GM13977 (cell line): ENCODE data around the gene PSMD5.

Experiments used
- DNase-seq: peaks from one replicate; pipeline ENCODE4 v3.0.0; 2012; ENCODE audit warnings: low spot score
- CTCF ChIP-seq: IDR thresholded peaks from 2 replicates; pipeline ENCODE4 v1.5.1; 2012; ENCODE audit warnings: mild to moderate bottlenecking, control low read depth; ENCODE audit not compliant: insufficient read depth; ENCODE audit errors: extremely low read depth, missing control alignments
- in situ Hi-C: fragments of 300-500 bp; cut with MboI; formaldehyde crosslinking; loops from one replicate; pipeline ENCODE4 v1.12.0; 2022; ENCODE audit warnings: low sequenced_read_pairs, low pct_unique_long_range_greater_than_20kb, mixed read lengths, inconsistent platforms; ENCODE audit not compliant: unreplicated experiment

Gene PSMD5

GRCh38 chr9:120839146-120839545 lies 3.6 kb downstream of the PSMD5 start:
- DNase-seq = no peak
- TF ChIP-seq CTCF = no peak
- in situ Hi-C loops = no loop called here

DNA sequence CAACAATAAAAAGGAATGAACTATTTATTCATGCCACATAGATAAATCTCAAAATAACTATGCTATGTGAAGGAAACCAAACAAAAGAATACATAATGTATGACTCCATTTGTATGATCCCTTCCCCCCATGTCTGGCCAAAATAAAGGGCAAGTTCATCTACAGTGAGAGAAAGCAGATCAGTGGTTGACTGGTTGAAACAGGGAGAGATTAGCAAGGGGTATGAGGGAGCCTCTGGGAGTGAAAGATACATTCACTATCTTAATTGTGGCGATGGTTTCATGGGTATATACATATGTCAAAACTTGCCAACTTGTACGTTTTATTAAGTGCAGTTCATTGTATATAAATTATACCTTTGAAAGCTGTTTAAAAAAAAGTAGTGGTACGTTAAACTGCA lies 4.8 kb downstream of the PSMD5 start:
- no peak for TF ChIP-seq CTCF
- no peak for DNase-seq
- in situ Hi-C loops = no loop called here

- no peak for TF ChIP-seq CTCF
- no peak for DNase-seq
- in situ Hi-C loops = no loop called here
Measured at GRCh38 chr9:120833325-120833724, 9.4 kb downstream of the PSMD5 start.

GRCh38 chr9:120832807-120833206 lies 9.9 kb downstream of the PSMD5 start:
- TF ChIP-seq CTCF = no peak
- no peak for DNase-seq
- in situ Hi-C loops = no loop called here

- no peak for DNase-seq
- in situ Hi-C loops = no loop called here
- no peak for TF ChIP-seq CTCF
Measured at GRCh38 chr9:120830865-120831264, 11.9 kb downstream of the PSMD5 start.

GRCh38 chr9:120830151-120830550 lies 12.6 kb downstream of the PSMD5 start:
- in situ Hi-C loops = no loop called here
- no peak for TF ChIP-seq CTCF
- no peak for DNase-seq

DNA sequence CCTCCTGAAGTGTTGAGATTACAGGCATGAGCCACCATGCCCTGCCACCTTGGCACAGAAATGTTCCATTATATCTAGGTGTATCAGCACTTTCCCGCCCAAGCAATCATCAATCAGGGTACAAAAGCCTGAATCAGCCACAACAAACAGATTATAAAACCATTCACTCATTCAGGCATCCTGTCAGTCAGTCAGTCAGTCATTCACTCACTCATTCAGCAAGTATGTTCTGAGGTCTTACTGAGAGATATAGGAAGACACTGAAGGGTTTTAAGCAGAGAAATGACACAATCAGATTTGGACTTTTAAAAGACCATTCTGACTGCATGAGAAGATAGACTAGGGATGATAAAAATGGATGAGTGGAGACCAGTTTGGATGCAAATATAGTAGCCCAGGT lies 13.1 kb downstream of the PSMD5 start:
- no peak for TF ChIP-seq CTCF
- no peak for DNase-seq
- in situ Hi-C loops = no loop called here
